ENCODE data around the gene UGT1A9. TPM values are rescaled to one million over a fixed set of nuclear protein-coding genes. Genes with fewer than 3 reads are reported as not detected.
"Not testable (repeated sequence)": the region's sequence is repeated elsewhere in the genome, so short reads cannot be mapped to it uniquely, and the experiment has no call there.

Gene UGT1A9
- total RNA-seq, 4 donors from 2014 or later, result 4.6 to 18.7 (median 10.5) TPM

DNA sequence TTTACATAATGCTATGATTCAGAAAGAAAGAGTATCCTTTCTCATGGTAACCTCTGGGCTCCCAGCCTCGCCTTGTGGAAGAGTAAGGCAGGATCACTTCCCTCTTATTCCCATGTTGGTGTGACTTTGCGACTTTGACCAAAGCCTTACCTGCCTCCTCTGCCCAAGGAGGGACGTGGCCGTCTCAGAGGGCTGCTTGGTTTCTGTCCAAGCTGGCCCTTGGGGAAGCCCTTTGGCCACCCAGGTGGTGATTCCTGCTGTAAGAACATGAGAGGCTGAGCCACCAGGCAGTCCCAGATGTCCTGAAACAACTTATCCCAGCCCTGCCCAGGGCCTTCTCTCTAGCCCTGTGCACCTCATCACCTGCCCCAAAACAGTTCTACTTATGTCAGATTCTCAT, 27.0 kb downstream of the UGT1A9 start:
- WGBS, 2 donors (ENCODE audit: low coverage in 1 of 2), result 68 to 75% methylated on average over 4 of the region's 4 CpGs
- Histone ChIP-seq H3K36me3 (no peaks in the 10 kb centered on the region), H3K4me3 (no peak overlapping the region), H3K4me1 (peaks cover 0 to 8% (median 3%) of the 10 kb centered on the region in 4 donors), H3K27ac (no peak overlapping the region), H3K27me3 (no peaks in the 10 kb centered on the region), H3K9me3 (no peaks in the 10 kb centered on the region)
- intact Hi-C loops (cut with DNase I; ENCODE audit: low total_unique reads) (no loop called here), in situ Hi-C loops (cut with MboI; ENCODE audit: low pct_ligation_motif_present in 1 of 4, low pct_unique_long_range_greater_than_20kb in 1 of 4, low sequenced_read_pairs in 3 of 4) (no loop called here)
- no peak for DNase-seq
- TF ChIP-seq POLR2A (IDR thresholded peaks at IDR 0.05) (no peak), POLR2AphosphoS5 (IDR thresholded peaks at IDR 0.05) (no peak), CTCF (IDR thresholded peaks at IDR 0.05) (no peak), EP300 (IDR thresholded peaks at IDR 0.05; ENCODE audit: low read depth) (no peak)

- no peak for DNase-seq
- Histone ChIP-seq H3K27ac (peak overlapping the region in 3 of 4 donors; percentile 15 to 64 (median 23)), H3K9me3 (no peaks in the 10 kb centered on the region), H3K27me3 (no peaks in the 10 kb centered on the region), H3K4me1 (peaks cover 0 to 8% (median 3%) of the 10 kb centered on the region in 4 donors), H3K36me3 (no peaks in the 10 kb centered on the region), H3K4me3 (no peak overlapping the region)
- 88 to 97% methylated on average over 6 to 8 of the region's 8 CpGs for WGBS, 2 donors (ENCODE audit: low coverage in 1 of 2)
- TF ChIP-seq EP300 (IDR thresholded peaks at IDR 0.05; ENCODE audit: low read depth) (no peak), CTCF (IDR thresholded peaks at IDR 0.05) (no peak), POLR2A (IDR thresholded peaks at IDR 0.05) (no peak), POLR2AphosphoS5 (IDR thresholded peaks at IDR 0.05) (no peak)
- in situ Hi-C loops (cut with MboI; ENCODE audit: low pct_ligation_motif_present in 1 of 4, low pct_unique_long_range_greater_than_20kb in 1 of 4, low sequenced_read_pairs in 3 of 4), result loop anchor here in 1 of 4 donors (25.0 kb wide), 1 partner anchor 237 kb away; no protein-coding TSS in a partner anchor
- intact Hi-C loops (cut with DNase I; ENCODE audit: low total_unique reads), result no loop called here
Observed at GRCh38 chr2:233699424-233700027, 27.8 kb downstream of the UGT1A9 start.

DNA sequence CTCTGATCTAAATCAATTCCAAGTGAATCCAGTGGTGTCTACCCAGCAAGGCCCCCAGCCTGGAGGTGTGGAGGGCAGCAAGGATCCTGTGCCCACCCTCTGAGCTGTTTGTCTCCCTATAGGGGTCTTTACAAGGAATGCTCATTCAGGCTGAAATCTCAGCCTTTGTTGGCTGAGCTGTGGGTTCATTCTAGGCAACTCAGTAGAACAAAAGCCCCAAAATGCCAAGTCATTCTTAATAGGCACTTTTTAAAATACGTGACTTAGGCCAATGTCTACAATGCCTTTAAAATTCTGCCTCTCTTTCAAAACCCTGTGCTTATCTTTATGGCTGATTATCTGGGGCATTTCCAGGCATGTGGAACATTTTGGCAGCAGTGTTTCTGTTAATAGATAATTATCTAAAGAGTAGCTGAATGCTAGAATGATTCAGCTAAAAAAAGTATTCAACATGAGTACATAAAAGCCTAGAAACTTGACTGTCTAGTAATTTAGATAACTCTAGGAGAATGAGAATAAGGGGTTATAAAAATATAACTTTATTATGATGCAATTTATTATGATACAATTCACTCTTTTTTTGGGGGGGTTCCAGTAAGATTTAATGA, 28.4 kb downstream of the UGT1A9 start:
- Histone ChIP-seq H3K4me3 (no peak overlapping the region), H3K4me1 (peaks cover 0 to 8% (median 3%) of the 10 kb centered on the region in 4 donors), H3K36me3 (no peaks in the 10 kb centered on the region), H3K27me3 (no peaks in the 10 kb centered on the region), H3K9me3 (no peaks in the 10 kb centered on the region), H3K27ac (peak overlapping the region in 3 of 4 donors; percentile 15 to 64 (median 23))
- 27 to 60% methylated on average over 1 of the region's 1 CpG for WGBS, 2 donors (ENCODE audit: low coverage in 1 of 2)
- in situ Hi-C loops (cut with MboI; ENCODE audit: low pct_ligation_motif_present in 1 of 4, low pct_unique_long_range_greater_than_20kb in 1 of 4, low sequenced_read_pairs in 3 of 4) (loop anchor here in 1 of 4 donors (25.0 kb wide), 1 partner anchor 238 kb away; no protein-coding TSS in a partner anchor), intact Hi-C loops (cut with DNase I; ENCODE audit: low total_unique reads) (no loop called here)
- DNase-seq, result peak; percentile 31
- TF ChIP-seq POLR2A (IDR thresholded peaks at IDR 0.05) (no peak), POLR2AphosphoS5 (IDR thresholded peaks at IDR 0.05) (no peak), CTCF (IDR thresholded peaks at IDR 0.05) (no peak), EP300 (IDR thresholded peaks at IDR 0.05; ENCODE audit: low read depth) (no peak)

GRCh38 chr2:233700842-233701241, 29.1 kb downstream of the UGT1A9 start:
- 77 to 100% methylated on average over 1 to 5 of the region's 5 CpGs for WGBS, 2 donors (ENCODE audit: low coverage in 1 of 2)
- in situ Hi-C loops (cut with MboI; ENCODE audit: low pct_ligation_motif_present in 1 of 4, low pct_unique_long_range_greater_than_20kb in 1 of 4, low sequenced_read_pairs in 3 of 4), result loop anchor here in 1 of 4 donors (25.0 kb wide), 1 partner anchor 239 kb away; no protein-coding TSS in a partner anchor
- H3K27me3 ChIP-seq; intact Hi-C loops (cut with DNase I; ENCODE audit: low total_unique reads); H3K4me3 ChIP-seq; H3K27ac ChIP-seq; H3K36me3 ChIP-seq; H3K4me1 ChIP-seq; H3K9me3 ChIP-seq; DNase-seq: not testable (repeated sequence)

Measured in transverse colon (tissue), 4 donors.